ENCODE measurements around the gene AOC3.
"Not testable (repeated sequence)": the region's sequence is repeated elsewhere in the genome, so short reads cannot be mapped to it uniquely, and the experiment has no call there.

The AOC3 gene

GRCh38 chr17:42878924-42879595, 28.1 kb downstream of the AOC3 start:
- TF ChIP-seq, protein P1, sequence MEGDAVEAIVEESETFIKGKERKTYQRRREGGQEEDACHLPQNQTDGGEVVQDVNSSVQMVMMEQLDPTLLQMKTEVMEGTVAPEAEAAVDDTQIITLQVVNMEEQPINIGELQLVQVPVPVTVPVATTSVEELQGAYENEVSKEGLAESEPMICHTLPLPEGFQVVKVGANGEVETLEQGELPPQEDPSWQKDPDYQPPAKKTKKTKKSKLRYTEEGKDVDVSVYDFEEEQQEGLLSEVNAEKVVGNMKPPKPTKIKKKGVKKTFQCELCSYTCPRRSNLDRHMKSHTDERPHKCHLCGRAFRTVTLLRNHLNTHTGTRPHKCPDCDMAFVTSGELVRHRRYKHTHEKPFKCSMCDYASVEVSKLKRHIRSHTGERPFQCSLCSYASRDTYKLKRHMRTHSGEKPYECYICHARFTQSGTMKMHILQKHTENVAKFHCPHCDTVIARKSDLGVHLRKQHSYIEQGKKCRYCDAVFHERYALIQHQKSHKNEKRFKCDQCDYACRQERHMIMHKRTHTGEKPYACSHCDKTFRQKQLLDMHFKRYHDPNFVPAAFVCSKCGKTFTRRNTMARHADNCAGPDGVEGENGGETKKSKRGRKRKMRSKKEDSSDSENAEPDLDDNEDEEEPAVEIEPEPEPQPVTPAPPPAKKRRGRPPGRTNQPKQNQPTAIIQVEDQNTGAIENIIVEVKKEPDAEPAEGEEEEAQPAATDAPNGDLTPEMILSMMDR (IDR thresholded peaks at IDR 0.05; ENCODE audit: insufficient read depth, low read depth, low read length, missing control alignments) = no peak
- no peak for DNase-seq (ENCODE audit: low read depth)
- no peak overlapping the region for H3K4me3 ChIP-seq (ENCODE audit: low read length)

GRCh38 chr17:42879596-42879985, 28.6 kb downstream of the AOC3 start:
- TF ChIP-seq, protein P1 (IDR thresholded peaks at IDR 0.05; ENCODE audit: insufficient read depth, low read depth, low read length, missing control alignments) = no peak
- DNase-seq (ENCODE audit: low read depth) = no peak

DNA sequence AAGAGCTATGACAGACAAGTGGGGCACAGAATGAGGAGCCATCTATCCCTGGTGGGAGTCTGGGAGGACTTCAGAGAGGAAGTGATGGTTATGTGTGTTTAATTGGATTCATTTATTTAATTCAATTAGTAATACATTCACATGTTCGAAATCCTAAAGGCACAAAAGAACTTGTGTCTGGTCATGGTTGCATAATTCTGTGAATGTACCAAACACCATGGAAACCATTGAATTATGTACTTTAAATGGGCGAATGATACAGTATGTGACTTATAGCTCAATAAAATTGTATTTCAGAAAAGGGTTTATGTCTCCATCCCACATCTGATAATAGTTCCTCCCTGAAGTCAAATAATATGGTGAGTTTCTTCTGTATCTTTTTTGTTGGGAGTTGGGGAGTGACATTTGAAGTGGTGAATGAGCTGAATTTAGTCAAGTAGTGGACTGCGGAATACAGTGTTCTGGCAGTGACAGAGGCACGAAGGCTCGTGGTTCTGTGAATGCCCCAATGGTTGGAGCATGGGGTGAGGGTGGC, 29.8 kb downstream of the AOC3 start:
- no peak for DNase-seq (ENCODE audit: low read depth)
- TF ChIP-seq, protein P1 (IDR thresholded peaks at IDR 0.05; ENCODE audit: insufficient read depth, low read depth, low read length, missing control alignments) = no peak
- H3K4me3 ChIP-seq (ENCODE audit: low read length) = no peak overlapping the region

More at GRCh38 chr17:42879596-42879985, 28.6 kb downstream of the AOC3 start:
- H3K4me3 ChIP-seq (ENCODE audit: low read length) = no peak overlapping the region

DNA sequence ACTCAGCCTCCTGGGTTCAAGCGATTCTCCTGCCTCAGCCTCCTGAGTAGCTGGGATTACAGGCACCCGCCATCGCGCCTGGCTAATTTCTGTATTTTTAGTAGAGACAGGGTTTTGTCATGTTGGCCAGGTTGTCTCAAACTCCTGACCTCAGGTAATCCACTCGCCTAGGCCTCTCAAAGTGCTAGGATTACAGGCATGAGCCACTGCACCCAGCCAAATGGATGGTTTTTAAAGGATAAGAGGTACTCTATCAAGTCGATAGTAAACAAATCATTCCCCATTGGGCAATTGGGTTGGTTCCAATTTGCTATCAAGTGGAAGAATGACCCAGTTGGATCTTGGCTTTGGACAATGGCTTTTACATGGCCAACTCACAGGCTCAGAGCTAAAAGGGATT, 30.7 kb downstream of the AOC3 start:
- not testable (repeated sequence) for DNase-seq (ENCODE audit: low read depth); H3K4me3 ChIP-seq (ENCODE audit: low read length)

DNA sequence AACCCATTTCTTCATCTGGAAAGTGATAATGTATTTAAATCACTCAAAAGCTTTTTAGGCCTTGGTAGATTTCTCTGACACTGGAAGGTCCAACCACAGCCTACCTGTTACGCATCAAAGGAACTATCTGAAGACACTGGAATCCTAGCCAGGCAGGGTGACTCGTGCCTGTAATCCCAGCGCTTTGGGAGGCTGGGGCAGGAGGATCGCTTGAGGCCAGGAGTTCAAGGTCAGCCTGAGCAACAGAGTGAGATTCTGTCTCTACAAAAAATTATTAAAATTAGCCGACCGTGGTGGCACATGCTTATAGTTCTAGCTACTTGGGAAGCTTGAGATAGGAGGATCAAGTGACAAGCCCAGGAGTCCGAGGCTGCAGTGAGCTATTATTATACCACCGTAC, 31.2 kb downstream of the AOC3 start:
- TF ChIP-seq, protein P1 (IDR thresholded peaks at IDR 0.05; ENCODE audit: insufficient read depth, low read depth, low read length, missing control alignments) = no peak
- no peak for DNase-seq (ENCODE audit: low read depth)
- no peak overlapping the region for H3K4me3 ChIP-seq (ENCODE audit: low read length)

GRCh38 chr17:42883802-42884558, 33.0 kb downstream of the AOC3 start:
- TF ChIP-seq, protein P1 (IDR thresholded peaks at IDR 0.05; ENCODE audit: insufficient read depth, low read depth, low read length, missing control alignments) = no peak
- no peak for DNase-seq (ENCODE audit: low read depth)
- no peak overlapping the region for H3K4me3 ChIP-seq (ENCODE audit: low read length)

- not testable (repeated sequence) for H3K4me3 ChIP-seq (ENCODE audit: low read length)
These were observed 34.8 kb downstream of the AOC3 start for GRCh38 chr17:42885806-42886205.

More at GRCh38 chr17:42885806-42886205, 34.8 kb downstream of the AOC3 start:
- not testable (repeated sequence) for DNase-seq (ENCODE audit: low read depth)

All from epithelial cell of esophagus (primary cell).